Neural progenitor cell (in vitro differentiated cells): ENCODE measurements around the gene ATF6. TPM values are rescaled to one million over a fixed set of nuclear protein-coding genes. Genes with fewer than 3 reads are reported as not detected.

Experiments used
- DNase-seq: peaks from one replicate; pipeline ENCODE4 v3.0.0-alpha.2; 2016; ENCODE audit warnings: low spot score
- H2AFZ ChIP-seq: fragments of 200-600 bp; sonication (generic); replicated peaks from 2 replicates; pipeline ENCODE4 v1.6.1; 2016; ENCODE audit warnings: antibody characterized with exemption
- H3F3A ChIP-seq: fragments of 200-600 bp; sonication (generic); 2 replicates; pipeline ENCODE4 v1.6.1; 2016; ENCODE audit warnings: antibody characterized with exemption, low read depth
- H3K27ac ChIP-seq: fragments of 200-600 bp; sonication (generic); 2 replicates; pipeline ENCODE4 v1.5.1; 2016; ENCODE audit warnings: mild to moderate bottlenecking
- H3K27me3 ChIP-seq: fragments of 200-600 bp; sonication (generic); 2 replicates; pipeline ENCODE4 v1.6.1; 2016; ENCODE audit warnings: mild to moderate bottlenecking, moderate library complexity
- H3K36me3 ChIP-seq: fragments of 200-600 bp; sonication (generic); 2 replicates; pipeline ENCODE4 v1.5.1; 2016
- H3K4me1 ChIP-seq: fragments of 200-600 bp; sonication (generic); 2 replicates; pipeline ENCODE4 v1.6.1; 2016; ENCODE audit warnings: mixed run types
- H3K4me2 ChIP-seq: fragments of 200-600 bp; sonication (generic); 2 replicates; pipeline ENCODE4 v1.6.1; 2016
- H3K4me3 ChIP-seq: fragments of 200-600 bp; sonication (generic); 2 replicates; pipeline ENCODE4 v1.5.1; 2016
- H3K79me2 ChIP-seq: fragments of 200-600 bp; sonication (generic); 2 replicates; pipeline ENCODE4 v1.6.1; 2016; ENCODE audit warnings: low read depth
- H3K9ac ChIP-seq: fragments of 200-600 bp; sonication (generic); 2 replicates; pipeline ENCODE4 v1.6.1; 2016
- H3K9me3 ChIP-seq: fragments of 200-600 bp; sonication (generic); 2 replicates; pipeline ENCODE4 v1.5.1; 2016; ENCODE audit warnings: low read depth
- H4K20me1 ChIP-seq: fragments of 200-600 bp; sonication (generic); 2 replicates; pipeline ENCODE4 v1.6.1; 2016; ENCODE audit warnings: low read depth
- H3K27ac Mint-ChIP-seq: 3 replicates; pipeline ENCODE4 v1.8.0; 2021; ENCODE audit warnings: mixed read lengths
- H3K27me3 Mint-ChIP-seq: 2 replicates; pipeline ENCODE4 v1.8.0; 2022; ENCODE audit warnings: low read depth, mild to moderate bottlenecking, inconsistent platforms, moderate library complexity, mixed read lengths; ENCODE audit not compliant: insufficient read depth
- H3K36me3 Mint-ChIP-seq: 3 replicates; pipeline ENCODE4 v1.8.0; 2021; ENCODE audit warnings: mixed read lengths
- H3K4me1 Mint-ChIP-seq: 3 replicates; pipeline ENCODE4 v1.8.0; 2021; ENCODE audit warnings: mixed read lengths
- H3K4me3 Mint-ChIP-seq: 3 replicates; pipeline ENCODE4 v1.8.0; 2021; ENCODE audit warnings: mild to moderate bottlenecking, moderate library complexity, mixed read lengths
- H3K9me3 Mint-ChIP-seq: 3 replicates; pipeline ENCODE4 v1.8.0; 2020; ENCODE audit warnings: mixed read lengths
- CTCF ChIP-seq: fragments of 200-600 bp; sonication (generic); IDR thresholded peaks from 2 replicates; pipeline ENCODE4 v1.5.1; 2017; ENCODE audit warnings: antibody characterized with exemption, mild to moderate bottlenecking
- EZH2 ChIP-seq: fragments of 200-600 bp; sonication (generic); IDR thresholded peaks from 2 replicates; pipeline ENCODE4 v1.6.1; 2017; ENCODE audit warnings: antibody characterized with exemption, mild to moderate bottlenecking, moderate library complexity
- EZH2phosphoT487 ChIP-seq: fragments of 200-600 bp; sonication (generic); IDR thresholded peaks from 2 replicates; pipeline ENCODE4 v1.6.1; 2017; ENCODE audit warnings: antibody characterized with exemption
- total RNA-seq: library from RNA; depleted of rRNA; stranded (reverse); fragments of >200 nt; gene quantifications from 2 replicates; pipeline ENCODE4 v1.2.3, GENCODE V29; 2015; ENCODE audit warnings: low replicate concordance

ATF6 gene
- total RNA-seq, 1 donor from 2014 or later: 31.7 TPM

- no peak overlapping the region for H3K4me2 ChIP-seq
- no peak overlapping the region for H3K27ac Mint-ChIP-seq
- H3K27me3 ChIP-seq: no peaks in the 10 kb centered on the region
- no peaks in the 10 kb centered on the region for H3K36me3 ChIP-seq
- TF ChIP-seq CTCF (no peak), EZH2phosphoT487 (no peak), EZH2 (no peak)
- H3K27ac ChIP-seq: no peak overlapping the region
- no peaks in the 10 kb centered on the region for H4K20me1 ChIP-seq
- H3K4me3 Mint-ChIP-seq: no peak overlapping the region
- H3K4me1 Mint-ChIP-seq: peaks cover 11% of the 10 kb centered on the region
- H3K9me3 ChIP-seq: no peaks in the 10 kb centered on the region
- no peak overlapping the region for H3K4me3 ChIP-seq
- H3K79me2 ChIP-seq: no peaks in the 10 kb centered on the region
- H2AFZ ChIP-seq: no peak overlapping the region
- no peaks in the 10 kb centered on the region for H3K27me3 Mint-ChIP-seq
- no peak overlapping the region for H3K9ac ChIP-seq
- no peaks in the 10 kb centered on the region for H3F3A ChIP-seq
- H3K36me3 Mint-ChIP-seq: peaks cover 5% of the 10 kb centered on the region
- H3K4me1 ChIP-seq: peaks cover 7% of the 10 kb centered on the region
- H3K9me3 Mint-ChIP-seq: no peaks in the 10 kb centered on the region
- DNase-seq: no peak
Measured at GRCh38 chr1:161941726-161942436, 175.8 kb downstream of the ATF6 start.

- no peak overlapping the region for H3K9ac ChIP-seq
- H3F3A ChIP-seq: no peaks in the 10 kb centered on the region
- H3K36me3 Mint-ChIP-seq: peaks cover 5% of the 10 kb centered on the region
- H3K4me1 ChIP-seq: peaks cover 7% of the 10 kb centered on the region
- H3K27me3 Mint-ChIP-seq: no peaks in the 10 kb centered on the region
- H3K9me3 Mint-ChIP-seq: no peaks in the 10 kb centered on the region
- no peaks in the 10 kb centered on the region for H3K79me2 ChIP-seq
- peaks cover 14% of the 10 kb centered on the region for H3K4me1 Mint-ChIP-seq
- no peak overlapping the region for H3K4me3 Mint-ChIP-seq
- no peaks in the 10 kb centered on the region for H4K20me1 ChIP-seq
- TF ChIP-seq CTCF (no peak), EZH2phosphoT487 (no peak), EZH2 (no peak)
- no peaks in the 10 kb centered on the region for H3K27me3 ChIP-seq
- no peaks in the 10 kb centered on the region for H3K36me3 ChIP-seq
- H2AFZ ChIP-seq: no peak overlapping the region
- no peak overlapping the region for H3K27ac ChIP-seq
- H3K4me2 ChIP-seq: no peak overlapping the region
- H3K9me3 ChIP-seq: no peaks in the 10 kb centered on the region
- DNase-seq: no peak
- no peak overlapping the region for H3K27ac Mint-ChIP-seq
- no peak overlapping the region for H3K4me3 ChIP-seq
Measured at GRCh38 chr1:161943737-161944136, 177.6 kb downstream of the ATF6 start.

- Mint-ChIP-seq H3K4me3 (no peak overlapping the region), H3K4me1 (peaks cover 14% of the 10 kb centered on the region), H3K9me3 (no peaks in the 10 kb centered on the region), H3K36me3 (peaks cover 5% of the 10 kb centered on the region), H3K27ac (no peak overlapping the region), H3K27me3 (no peaks in the 10 kb centered on the region)
- no peaks in the 10 kb centered on the region for H4K20me1 ChIP-seq
- no peak for DNase-seq
- H3K4me2 ChIP-seq: no peak overlapping the region
- no peaks in the 10 kb centered on the region for H3K36me3 ChIP-seq
- H3K4me1 ChIP-seq: peaks cover 7% of the 10 kb centered on the region
- no peak overlapping the region for H3K9ac ChIP-seq
- no peaks in the 10 kb centered on the region for H3K79me2 ChIP-seq
- no peak for TF ChIP-seq CTCF
- no peak for TF ChIP-seq EZH2
- no peak for TF ChIP-seq EZH2phosphoT487
- no peaks in the 10 kb centered on the region for H3F3A ChIP-seq
- no peak overlapping the region for H3K27ac ChIP-seq
- H3K4me3 ChIP-seq: no peak overlapping the region
- H3K27me3 ChIP-seq: no peaks in the 10 kb centered on the region
- H3K9me3 ChIP-seq: no peaks in the 10 kb centered on the region
- no peak overlapping the region for H2AFZ ChIP-seq
Measured at GRCh38 chr1:161944381-161944780, 178.3 kb downstream of the ATF6 start.
